ENCODE data around the gene ZNF512.
A peak's percentile ranks its signal among the peaks of the same experiment; 100 is the strongest.
"Not testable (repeated sequence)": the region's sequence is repeated elsewhere in the genome, so short reads cannot be mapped to it uniquely, and the experiment has no call there.

Gene ZNF512

GRCh38 chr2:27582695-27583389, at the start of gene ZNF512:
Gene ZNF512, plus strand, starts transcription at chr2:27583042. Its CDS starts 71 bp downstream, at chr2:27583113.
- DNase-seq (ENCODE audit: low read depth) = peak; percentile 56

- DNase-seq (ENCODE audit: low read depth) = no peak
These were observed 45.6 kb upstream of the ZNF512 start for GRCh38 chr2:27537287-27537686.

GRCh38 chr2:27538839-27539450, 43.9 kb upstream of the ZNF512 start:
- DNase-seq (ENCODE audit: low read depth) = not testable (repeated sequence)

GRCh38 chr2:27539649-27540048, 43.2 kb upstream of the ZNF512 start:
- DNase-seq (ENCODE audit: low read depth) = not testable (repeated sequence)

DNA sequence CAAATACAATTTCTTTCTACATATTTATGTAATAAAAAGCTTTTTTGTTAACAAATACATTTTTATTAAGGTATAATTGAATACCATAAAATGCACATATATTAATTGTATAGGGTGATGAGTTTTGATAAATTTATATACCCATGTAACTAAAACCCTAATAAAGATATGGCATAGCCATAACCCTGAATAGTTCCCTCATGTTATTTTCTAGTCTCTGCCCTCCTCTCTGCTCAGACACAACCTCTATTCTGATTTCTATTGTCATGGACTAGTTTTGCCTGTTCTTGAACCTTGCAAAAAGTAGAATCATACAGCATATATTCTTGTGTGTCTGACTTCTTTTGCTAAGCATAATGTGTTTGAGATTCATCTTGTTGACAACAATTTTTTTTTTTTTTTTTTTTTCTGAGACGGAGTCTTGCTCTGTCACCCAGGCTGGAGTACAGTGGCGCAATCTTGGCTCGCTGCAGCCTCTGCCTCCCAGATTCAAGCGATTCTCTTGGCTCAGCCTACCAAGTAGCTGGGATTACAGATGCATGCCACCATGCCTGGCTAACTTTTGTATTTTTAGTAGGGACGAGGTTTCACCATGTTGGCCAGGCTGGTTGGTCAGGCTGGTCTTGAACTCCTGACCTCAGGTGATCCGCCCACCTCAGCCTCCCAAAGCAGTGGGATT, 38.6 kb upstream of the ZNF512 start:
- DNase-seq (ENCODE audit: low read depth) = no peak

DNA sequence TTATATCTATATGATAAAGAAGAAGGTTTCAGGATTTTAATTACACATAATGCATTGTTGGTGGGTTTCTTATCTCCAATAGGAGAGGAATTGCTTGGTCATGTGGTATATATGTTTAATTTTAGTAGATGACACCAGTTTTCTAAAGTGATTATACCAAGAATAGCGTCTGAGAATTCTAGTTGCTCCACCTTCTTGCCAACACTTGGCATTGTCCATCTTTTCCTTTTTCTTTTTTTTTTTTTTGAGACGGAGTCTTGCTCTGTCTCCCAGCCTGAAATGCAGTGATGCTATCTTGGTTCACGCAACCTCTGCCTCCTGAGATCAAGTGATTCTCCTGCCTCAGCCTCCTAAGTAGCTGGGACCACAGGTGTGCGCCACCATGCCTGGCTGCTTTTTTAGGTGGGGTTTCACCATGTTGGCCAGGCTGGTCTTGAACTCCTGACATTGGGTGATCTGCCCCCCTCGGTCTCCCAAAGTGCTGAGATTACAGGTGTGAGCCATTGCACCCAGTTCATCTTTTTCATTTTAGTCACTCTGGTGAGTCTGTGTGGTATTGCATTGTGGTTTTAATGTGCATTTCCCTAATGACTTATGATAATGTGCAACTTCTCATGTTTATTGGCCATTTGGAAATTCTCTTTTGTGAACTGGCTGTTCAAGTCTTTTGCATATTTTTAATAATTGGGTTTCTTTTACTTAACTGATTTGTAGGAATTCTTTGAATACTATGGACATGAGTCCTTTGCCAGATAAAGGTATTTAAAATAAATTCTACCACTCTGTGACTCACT, 37.3 kb upstream of the ZNF512 start:
- no peak for DNase-seq (ENCODE audit: low read depth)

GRCh38 chr2:27549303-27549702, 33.5 kb upstream of the ZNF512 start:
- no peak for DNase-seq (ENCODE audit: low read depth)

DNA sequence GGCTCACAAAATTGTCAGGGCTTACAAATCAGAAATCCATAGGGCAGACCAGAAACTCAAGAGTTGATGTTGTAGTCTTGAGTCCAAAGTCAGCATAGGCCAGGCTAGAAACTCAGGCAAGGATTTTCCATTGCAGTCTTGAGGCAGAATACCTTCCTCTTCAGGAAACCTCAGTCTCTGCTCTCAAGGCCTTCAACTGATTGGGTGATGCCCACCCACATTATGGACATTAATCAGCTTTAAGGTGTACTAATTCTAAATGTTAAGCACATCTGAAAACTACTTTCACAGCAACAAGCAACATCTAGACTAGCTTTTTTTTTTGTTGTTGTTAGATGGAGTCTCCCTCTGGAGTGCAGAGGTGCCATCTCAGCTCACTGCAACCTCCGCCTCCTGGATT, 31.3 kb upstream of the ZNF512 start:
- DNase-seq (ENCODE audit: low read depth) = no peak

- DNase-seq (ENCODE audit: low read depth) = no peak
These were observed 29.9 kb upstream of the ZNF512 start for GRCh38 chr2:27552941-27553340.

DNA sequence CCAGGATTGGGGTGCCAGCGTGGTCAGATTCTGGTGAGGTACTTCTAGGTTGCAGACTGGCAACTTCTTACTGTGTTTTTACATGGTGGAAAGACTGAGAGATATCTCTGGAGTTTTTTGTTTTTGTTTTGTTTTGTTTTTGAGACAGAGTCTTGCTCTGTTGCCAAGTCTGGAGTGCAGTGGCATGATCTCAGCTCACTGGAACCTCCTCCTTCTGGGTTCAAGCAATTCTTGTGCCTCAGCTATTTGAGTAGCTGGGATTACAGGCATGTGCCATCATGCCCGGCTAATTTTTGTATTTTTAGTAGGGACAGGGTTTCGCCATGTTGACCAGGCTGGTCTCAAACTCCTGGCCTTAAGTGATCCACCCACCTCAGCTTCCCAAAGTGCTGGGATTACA, 28.4 kb upstream of the ZNF512 start:
- DNase-seq (ENCODE audit: low read depth) = not testable (repeated sequence)

GRCh38 chr2:27559228-27559627, 23.6 kb upstream of the ZNF512 start:
- DNase-seq (ENCODE audit: low read depth) = no peak

GRCh38 chr2:27561060-27561459, 21.8 kb upstream of the ZNF512 start:
- DNase-seq (ENCODE audit: low read depth) = no peak

- no peak for DNase-seq (ENCODE audit: low read depth)
These were observed 16.2 kb upstream of the ZNF512 start for GRCh38 chr2:27566628-27567027.

DNA sequence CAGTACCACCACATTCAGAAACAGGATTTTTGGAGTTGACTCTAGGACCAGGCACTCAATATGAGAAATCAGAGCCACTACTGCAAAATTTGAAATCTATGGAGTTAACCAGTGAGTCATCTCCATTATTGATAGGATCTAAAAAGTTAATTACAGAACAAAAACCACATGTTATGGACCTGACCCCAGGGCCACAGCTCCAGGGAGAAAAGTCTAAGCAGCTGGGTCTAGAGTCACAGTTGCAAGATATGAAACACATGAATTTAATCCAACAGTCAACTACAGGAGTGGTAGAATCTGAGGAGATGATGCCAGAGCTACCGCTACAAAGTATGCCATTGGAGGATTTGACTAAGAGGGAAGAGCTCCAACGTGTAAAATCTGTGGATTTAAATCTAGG, 13.4 kb upstream of the ZNF512 start:
- DNase-seq (ENCODE audit: low read depth) = no peak

GRCh38 chr2:27571197-27571596, 11.6 kb upstream of the ZNF512 start:
- DNase-seq (ENCODE audit: low read depth) = no peak

DNA sequence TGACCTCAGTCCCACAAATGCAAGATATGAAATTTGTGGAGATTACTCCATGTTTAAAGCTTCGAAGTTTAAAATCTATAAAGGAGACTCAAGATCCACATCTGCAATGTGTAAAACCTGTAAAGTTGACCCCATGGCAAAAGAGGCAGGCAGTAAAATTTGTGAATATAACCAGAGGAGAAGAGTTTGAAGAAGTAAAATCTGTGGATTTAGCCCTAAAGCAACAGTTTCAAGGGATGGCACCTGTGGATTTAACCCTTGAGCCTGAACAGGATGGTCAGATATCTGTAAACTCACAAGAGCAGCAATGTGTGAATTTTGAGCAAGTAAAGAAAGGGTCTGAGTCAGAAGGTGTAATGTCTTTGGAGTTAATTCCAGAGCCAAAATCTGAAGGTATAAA, 11.2 kb upstream of the ZNF512 start:
- DNase-seq (ENCODE audit: low read depth) = no peak

DNA sequence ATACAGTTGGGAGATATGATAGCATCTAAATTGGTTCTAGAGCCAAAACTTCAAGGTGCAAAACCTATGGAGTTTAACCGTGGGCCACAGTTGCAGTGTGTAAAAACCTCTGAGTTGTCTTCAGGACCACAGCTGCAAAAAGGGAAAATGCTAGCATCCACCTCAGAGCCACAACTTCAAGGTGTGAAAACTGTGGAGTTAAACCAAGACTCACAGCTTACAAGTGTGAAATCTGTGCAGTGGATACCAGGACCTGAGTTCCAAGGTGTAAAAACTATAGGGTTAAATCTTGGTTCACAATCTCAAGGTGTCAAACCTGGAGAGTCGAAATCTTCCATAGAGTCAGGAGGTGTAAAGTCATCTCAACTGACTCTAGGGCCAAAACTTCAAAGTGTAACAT, 10.4 kb upstream of the ZNF512 start:
- DNase-seq (ENCODE audit: low read depth) = no peak

DNA sequence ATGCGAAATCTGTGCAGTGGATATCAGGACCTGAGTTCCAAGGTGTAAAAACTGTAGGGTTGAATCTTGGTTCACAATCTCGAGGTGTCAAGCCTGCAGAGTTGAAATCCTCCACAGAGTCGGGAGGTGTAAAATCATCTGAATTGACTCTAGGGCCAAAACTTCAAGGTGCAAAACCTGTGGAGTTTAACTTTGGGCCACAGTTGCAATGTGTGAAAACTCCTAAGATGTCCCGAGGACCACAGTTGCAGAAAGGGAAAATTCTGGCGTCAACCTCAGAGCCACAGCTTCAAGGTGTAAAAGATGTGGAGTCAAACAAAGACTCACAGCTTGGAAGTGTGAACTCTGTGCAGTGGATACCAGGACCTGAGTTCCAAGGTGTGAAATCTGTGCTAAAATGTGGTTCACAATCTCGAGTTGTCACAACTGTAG, 9.8 kb upstream of the ZNF512 start:
- no peak for DNase-seq (ENCODE audit: low read depth)

- no peak for DNase-seq (ENCODE audit: low read depth)
These were observed 9.4 kb upstream of the ZNF512 start for GRCh38 chr2:27573452-27573851.

DNA sequence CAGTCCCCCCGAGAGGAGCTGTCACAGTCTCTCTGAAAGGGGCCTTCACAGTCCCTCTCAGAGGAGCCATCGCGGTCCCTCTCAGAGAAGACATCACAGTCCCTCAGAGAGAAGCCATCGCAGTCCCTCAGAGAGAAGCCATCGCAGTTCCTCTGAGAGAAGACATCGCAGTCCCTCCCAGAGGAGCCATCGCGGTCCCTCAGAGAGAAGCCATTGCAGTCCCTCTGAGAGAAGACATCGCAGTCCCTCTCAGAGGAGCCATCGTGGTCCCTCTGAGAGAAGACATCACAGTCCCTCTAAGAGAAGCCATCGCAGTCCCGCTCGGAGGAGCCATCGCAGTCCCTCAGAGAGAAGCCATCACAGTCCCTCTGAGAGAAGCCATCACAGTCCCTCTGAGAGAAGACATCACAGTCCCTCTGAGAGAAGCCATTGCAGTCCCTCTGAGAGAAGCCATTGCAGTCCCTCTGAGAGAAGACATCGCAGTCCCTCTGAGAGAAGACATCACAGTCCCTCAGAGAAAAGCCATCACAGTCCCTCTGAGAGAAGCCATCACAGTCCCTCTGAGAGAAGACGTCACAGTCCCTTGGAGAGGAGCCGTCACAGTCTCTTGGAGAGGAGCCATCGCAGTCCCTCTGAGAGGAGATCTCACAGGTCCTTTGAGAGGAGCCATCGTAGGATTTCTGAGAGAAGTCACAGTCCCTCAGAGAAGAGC, 1.3 kb upstream of the ZNF512 start:
- no peak for DNase-seq (ENCODE audit: low read depth)

DNA sequence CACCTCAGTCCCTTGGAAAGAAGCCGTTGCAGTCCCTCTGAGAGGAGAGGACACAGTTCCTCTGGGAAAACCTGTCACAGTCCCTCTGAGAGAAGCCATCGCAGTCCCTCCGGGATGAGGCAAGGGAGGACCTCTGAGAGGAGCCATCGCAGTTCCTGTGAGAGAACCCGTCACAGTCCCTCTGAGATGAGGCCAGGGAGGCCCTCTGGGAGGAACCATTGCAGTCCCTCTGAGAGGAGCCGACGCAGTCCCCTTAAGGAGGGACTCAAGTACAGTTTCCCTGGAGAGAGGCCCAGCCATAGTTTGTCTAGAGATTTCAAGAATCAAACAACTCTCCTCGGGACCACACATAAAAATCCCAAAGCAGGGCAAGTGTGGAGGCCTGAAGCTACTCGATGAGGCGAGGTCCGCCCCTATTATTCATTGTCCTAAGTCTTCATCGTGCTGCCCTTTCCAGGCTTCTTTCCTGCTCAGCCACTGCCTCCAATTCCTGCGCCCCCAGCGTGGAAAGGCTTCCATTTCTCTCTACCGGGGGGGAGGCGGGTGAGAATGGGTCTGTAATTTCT, 630 bp upstream of the ZNF512 start:
- DNase-seq (ENCODE audit: low read depth) = no peak
